ENCODE measurements around the gene GREB1. TPM values are rescaled to one million over a fixed set of nuclear protein-coding genes. Genes with fewer than 3 reads are reported as not detected.

The GREB1 gene
- total RNA-seq, 1 donor from 2014 or later = 0.42 TPM

GRCh38 chr2:11589316-11589940 is 55.6 kb downstream of the GREB1 start:
- ChIA-PET CTCF (interaction anchor here (0.7 kb wide), 1 partner anchor 9 kb away, joined by 3 read pairs; no protein-coding TSS in a partner anchor), POLR2A (no interaction called here)
- no peak for DNase-seq
- Mint-ChIP-seq H3K4me3 (no peak overlapping the region), H3K27ac (no peak overlapping the region), H3K36me3 (ENCODE audit: low read depth) (no peaks in the 10 kb centered on the region), H3K9me3 (no peaks in the 10 kb centered on the region), H3K27me3 (peaks cover 5% of the 10 kb centered on the region), H3K4me1 (no peaks in the 10 kb centered on the region)
- intact Hi-C loops (cut with micrococcal nuclease) = loop anchor here (1.0 to 10.0 kb wide), 3 partner anchors 190 to 1418 kb away; partner anchors contain the start of gene ODC1
- no peak for ATAC-seq (ENCODE audit: low read depth)
- TF ChIP-seq, protein P1, sequence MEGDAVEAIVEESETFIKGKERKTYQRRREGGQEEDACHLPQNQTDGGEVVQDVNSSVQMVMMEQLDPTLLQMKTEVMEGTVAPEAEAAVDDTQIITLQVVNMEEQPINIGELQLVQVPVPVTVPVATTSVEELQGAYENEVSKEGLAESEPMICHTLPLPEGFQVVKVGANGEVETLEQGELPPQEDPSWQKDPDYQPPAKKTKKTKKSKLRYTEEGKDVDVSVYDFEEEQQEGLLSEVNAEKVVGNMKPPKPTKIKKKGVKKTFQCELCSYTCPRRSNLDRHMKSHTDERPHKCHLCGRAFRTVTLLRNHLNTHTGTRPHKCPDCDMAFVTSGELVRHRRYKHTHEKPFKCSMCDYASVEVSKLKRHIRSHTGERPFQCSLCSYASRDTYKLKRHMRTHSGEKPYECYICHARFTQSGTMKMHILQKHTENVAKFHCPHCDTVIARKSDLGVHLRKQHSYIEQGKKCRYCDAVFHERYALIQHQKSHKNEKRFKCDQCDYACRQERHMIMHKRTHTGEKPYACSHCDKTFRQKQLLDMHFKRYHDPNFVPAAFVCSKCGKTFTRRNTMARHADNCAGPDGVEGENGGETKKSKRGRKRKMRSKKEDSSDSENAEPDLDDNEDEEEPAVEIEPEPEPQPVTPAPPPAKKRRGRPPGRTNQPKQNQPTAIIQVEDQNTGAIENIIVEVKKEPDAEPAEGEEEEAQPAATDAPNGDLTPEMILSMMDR (IDR thresholded peaks at IDR 0.05) = no peak

- ATAC-seq (ENCODE audit: low read depth) (no peak), DNase-seq (no peak)
- Mint-ChIP-seq H3K9me3 (no peaks in the 10 kb centered on the region), H3K27ac (no peak overlapping the region), H3K4me3 (no peak overlapping the region), H3K27me3 (peaks cover 5% of the 10 kb centered on the region), H3K4me1 (no peaks in the 10 kb centered on the region), H3K36me3 (ENCODE audit: low read depth) (no peaks in the 10 kb centered on the region)
- intact Hi-C loops (cut with micrococcal nuclease) = no loop called here
- TF ChIP-seq, protein P1 (IDR thresholded peaks at IDR 0.05) = no peak
- CTCF ChIA-PET = no interaction called here
- POLR2A ChIA-PET = no interaction called here
These were observed 56.3 kb downstream of the GREB1 start for GRCh38 chr2:11590193-11590592.

DNA sequence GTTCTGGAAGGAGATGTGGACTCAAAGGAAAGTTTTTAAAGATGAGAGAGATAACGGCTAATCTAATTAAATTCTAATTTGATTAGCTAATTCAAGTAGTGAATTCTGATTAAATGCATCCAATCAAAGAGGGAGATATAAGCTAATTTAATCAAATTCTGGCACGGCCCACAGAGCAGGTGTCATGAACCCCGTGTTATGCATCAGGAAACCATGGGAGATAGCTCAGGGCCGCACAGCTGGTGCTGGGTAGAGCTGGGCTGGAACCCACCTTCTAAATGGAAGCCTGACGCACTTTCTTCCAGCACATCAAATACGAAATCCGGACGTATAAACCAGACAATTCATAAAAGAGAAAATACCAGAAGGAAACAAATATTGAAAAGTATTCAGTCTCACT is 57.2 kb downstream of the GREB1 start:
- Mint-ChIP-seq H3K9me3 (no peaks in the 10 kb centered on the region), H3K36me3 (ENCODE audit: low read depth) (no peaks in the 10 kb centered on the region), H3K4me1 (no peaks in the 10 kb centered on the region), H3K27ac (no peak overlapping the region), H3K27me3 (no peaks in the 10 kb centered on the region), H3K4me3 (no peak overlapping the region)
- DNase-seq = no peak
- ATAC-seq (ENCODE audit: low read depth) = no peak
- CTCF ChIA-PET = no interaction called here
- TF ChIP-seq, protein P1 (IDR thresholded peaks at IDR 0.05) = no peak
- POLR2A ChIA-PET = no interaction called here
- intact Hi-C loops (cut with micrococcal nuclease) = no loop called here

DNA sequence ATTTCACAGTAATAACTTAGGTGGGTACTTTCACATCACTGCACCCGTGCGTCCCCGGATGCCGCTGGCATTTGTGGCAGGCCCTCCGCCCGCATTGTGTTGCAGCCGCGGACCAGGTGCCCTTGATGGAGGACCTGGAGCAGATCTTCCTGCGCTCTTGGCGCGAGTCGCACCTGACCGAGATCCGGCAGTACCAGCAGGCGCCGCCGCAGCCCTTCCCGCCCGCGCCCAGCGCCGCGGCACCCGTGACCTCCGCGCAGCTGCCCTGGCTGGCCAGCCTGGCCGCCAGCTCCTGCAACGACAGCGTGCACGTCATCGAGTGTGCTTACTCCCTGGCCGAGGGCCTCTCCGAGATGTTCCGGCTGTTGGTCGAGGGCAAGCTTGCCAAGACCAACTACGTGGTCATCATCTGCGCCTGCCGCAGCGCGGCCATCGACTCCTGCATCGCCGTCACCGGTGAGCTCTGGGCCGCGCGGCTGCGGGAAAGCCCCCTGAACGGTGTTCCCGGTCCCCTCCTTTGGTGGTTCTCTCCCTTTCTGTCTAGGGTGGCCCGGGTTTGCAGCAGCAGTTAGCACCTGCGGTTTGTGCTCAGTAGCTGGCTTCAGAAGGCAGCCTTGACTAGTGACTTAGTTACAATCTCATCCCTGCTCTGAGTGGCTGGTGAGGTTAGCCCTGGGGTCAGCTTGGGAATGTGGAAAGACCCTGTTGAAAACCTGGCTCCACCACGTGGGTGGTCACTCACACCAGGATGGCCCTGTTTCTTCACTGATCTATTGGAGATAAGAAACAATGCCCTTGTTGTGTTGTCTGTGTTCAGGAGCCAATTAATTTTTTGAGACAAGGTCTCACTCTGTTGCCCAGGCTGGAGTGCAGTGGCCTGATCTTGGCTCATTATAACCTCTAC is 59.1 kb downstream of the GREB1 start:
- TF ChIP-seq, protein P1 (IDR thresholded peaks at IDR 0.05) = no peak
- Mint-ChIP-seq H3K4me3 (no peak overlapping the region), H3K27ac (no peak overlapping the region), H3K27me3 (no peaks in the 10 kb centered on the region), H3K9me3 (no peaks in the 10 kb centered on the region), H3K36me3 (ENCODE audit: low read depth) (no peaks in the 10 kb centered on the region), H3K4me1 (no peaks in the 10 kb centered on the region)
- POLR2A ChIA-PET = no interaction called here
- intact Hi-C loops (cut with micrococcal nuclease) = no loop called here
- DNase-seq (no peak), ATAC-seq (ENCODE audit: low read depth) (no peak)
- CTCF ChIA-PET = interaction anchor here (1.1 kb wide), 1 partner anchor 11 kb away, joined by 3 read pairs; no protein-coding TSS in a partner anchor

DNA sequence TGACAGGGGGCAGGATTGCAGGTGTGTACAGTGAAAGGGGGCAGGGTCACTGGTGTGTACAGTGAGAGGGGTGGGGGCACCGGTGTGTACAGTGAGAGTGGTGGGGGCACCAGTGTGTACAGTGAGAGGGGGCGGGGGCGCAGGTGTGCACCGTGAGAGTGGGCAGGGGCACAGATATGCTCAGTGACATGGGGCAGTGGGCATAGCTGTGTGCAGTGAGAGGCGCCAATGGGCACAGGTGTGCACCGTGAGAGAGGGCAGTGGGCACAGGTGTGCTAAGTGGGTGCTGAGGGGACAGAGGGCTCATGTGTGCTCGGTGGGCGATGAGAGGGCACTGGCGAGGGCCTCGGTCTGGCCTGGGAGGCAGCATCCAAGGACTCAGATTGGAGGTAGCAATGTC is 63.0 kb downstream of the GREB1 start:
- no peaks in the 10 kb centered on the region for H3K9me3 Mint-ChIP-seq
- intact Hi-C loops (cut with micrococcal nuclease) = no loop called here
- H3K4me3 Mint-ChIP-seq = no peak overlapping the region
- H3K27me3 Mint-ChIP-seq = peaks cover 2% of the 10 kb centered on the region
- no peak overlapping the region for H3K27ac Mint-ChIP-seq
- DNase-seq (no peak), ATAC-seq (ENCODE audit: low read depth) (no peak)
- CTCF ChIA-PET = no interaction called here
- H3K36me3 Mint-ChIP-seq (ENCODE audit: low read depth) = no peaks in the 10 kb centered on the region
- POLR2A ChIA-PET = no interaction called here
- H3K4me1 Mint-ChIP-seq = no peaks in the 10 kb centered on the region
- TF ChIP-seq, protein P1 (IDR thresholded peaks at IDR 0.05) = no peak
